Measurements from ENCODE around the gene KCND1.
"Not testable (repeated sequence)": the region's sequence is repeated elsewhere in the genome, so short reads cannot be mapped to it uniquely, and the experiment has no call there.

Gene KCND1

DNA sequence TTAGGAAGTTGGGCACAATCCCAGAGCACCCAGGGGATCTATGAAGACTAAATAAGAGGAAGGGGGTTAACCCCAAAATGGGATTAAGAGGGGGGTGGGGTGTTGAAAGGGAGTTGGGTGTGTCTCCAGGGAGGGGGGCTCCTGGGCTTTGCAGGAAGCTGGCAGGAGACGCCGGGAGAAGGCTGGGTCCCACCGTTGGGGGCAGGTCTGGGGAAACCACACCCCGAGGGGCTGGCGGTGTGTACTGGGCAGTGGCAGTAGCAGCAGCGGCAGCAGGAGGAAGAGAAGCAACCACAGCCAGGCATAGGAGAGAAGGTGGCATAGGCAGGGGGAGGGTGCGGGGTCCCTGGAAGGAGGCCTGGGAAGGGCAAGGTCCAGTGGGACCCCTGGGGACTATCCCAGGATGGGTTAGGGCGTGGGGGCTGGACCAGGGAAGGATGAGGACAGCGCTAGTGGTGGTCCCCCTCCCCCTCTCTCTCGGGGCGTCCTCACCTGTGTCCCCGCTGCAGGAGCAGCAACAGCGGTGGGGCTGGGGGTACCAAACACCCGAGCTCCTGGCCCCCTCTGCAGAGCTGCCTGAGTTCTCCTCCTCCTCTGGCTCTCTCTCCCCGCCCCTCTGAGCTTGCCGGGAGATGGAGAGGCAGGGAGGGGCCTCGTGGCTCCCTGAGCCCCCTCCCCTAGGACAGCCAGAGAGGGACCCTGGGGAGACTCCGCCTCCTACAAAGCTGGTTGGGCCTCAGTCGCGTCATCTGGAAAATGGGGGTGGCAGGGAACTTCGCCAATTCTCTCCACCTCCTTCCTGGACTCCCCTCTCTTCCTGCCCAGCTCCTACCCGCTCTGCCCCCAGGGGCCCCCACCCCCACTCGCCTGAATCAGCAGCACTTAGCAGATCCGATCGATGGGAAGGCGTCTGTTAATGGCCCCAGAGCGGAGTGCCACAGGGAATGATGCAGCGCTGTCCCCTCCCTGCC, at the start of gene KCND1:
TSS of gene KCND1 (minus strand) at position 596 of the 971 bp plus-strand sequence. CDS start 1,573 bp downstream, outside the sequence.
- peak; percentile 43 for DNase-seq (ENCODE audit: low spot score)

DNA sequence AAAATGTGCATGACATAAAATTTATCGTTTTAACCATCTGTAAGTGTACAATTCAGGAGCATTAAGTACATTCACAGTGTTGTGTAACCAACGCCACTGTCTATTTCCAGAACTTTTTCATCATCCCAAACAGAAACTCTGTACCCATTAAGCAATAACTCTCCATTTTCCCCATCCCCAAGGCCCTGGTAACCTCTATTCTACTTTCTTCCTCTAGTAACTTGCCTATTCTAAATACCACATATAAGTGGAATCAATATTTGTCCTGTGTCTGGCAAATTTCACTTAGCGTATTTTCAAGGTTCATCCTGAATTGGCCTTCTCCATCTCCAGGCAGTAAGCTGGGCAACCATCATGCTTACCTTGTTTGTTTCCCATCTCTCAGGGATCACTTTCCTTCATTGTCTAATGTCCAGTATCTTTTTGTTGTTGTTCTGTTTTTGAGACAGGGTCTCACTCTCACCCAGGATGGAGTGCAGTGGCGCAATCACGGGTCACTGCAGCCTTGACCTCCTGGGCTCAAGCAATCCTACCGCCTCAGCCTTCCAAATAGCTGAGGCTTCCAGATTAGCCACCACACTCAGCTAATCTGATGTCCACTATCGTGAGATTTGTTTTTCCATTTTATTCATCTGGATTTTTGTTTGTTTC, 48.1 kb upstream of the KCND1 start:
- no peak for DNase-seq (ENCODE audit: low spot score)

DNA sequence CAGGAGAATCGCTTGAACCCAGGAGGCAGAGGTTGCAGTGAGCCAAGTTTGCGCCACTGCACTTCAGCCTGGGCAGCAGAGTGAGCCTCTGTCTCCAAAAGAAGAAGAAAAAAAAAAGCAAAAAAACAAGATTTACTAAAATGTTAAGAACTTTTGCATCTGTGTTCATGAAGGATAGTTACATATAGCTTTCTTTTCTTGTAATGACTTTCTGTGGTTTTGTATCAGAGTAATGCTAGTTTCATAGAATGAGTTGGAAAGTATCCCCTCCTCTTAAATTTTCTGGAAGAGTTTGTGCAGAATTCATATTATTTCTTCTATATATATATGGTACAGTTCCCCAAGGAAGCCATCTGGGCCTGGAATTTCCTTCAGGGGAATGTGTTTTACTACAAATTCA, 47.4 kb upstream of the KCND1 start:
- DNase-seq (ENCODE audit: low spot score): no peak

DNA sequence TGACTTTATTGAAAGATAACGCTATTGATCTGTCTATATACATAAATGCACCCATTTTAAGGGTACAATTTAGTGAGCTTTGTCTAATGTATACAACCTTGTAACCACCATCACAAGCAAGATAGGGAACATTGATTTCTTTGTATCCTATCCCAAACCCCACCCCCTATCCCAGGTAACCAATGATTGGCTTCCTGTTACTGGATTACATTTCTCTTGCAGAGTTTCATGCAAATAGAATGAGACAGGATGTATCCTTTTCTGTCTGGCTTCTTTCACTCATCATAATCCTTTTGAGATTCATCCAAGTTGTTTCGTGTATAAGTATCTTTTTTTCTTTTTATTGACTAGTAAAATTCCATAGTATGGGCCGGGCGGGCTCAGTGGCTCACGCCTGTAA, 32.1 kb upstream of the KCND1 start:
- DNase-seq (ENCODE audit: low spot score): no peak

DNA sequence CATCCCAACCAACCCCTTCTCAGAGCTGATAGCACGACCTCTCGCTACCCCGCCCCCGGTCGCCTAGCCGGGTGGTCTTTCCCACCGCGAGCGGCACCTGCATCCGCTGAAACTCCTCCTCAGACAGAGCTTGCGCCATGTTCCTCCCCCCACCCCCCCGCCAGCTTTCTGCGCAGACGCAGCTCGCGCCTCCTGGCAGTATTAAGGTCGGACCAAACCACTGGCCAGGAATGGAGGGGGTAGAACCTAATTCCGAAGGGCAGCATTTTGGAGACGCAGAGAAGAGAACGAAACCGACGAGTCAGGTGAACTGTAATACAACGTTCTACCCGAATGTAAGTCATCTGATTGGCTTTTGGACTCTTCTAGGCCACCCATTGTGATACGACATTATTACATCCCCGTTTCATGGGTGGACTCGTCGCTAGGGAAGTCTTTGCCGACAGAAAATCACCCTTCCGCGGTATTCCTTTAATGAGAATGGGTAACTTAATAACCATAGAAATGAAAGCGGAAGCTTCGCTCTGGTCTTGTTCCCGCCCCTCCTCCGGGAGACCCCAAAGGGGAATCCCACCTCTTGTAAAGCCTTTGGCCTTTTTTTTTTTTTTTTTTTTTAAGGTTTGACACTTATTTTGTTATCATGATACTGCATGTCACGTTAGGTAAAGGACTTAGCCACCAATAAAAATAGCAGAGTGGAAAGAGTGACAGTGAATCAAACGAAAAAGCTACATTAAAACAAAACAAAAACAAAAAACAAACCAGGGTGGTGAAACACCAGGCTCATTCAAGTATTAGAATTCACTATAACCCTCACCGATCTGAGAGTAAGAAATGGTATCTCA, 30.7 kb upstream of the KCND1 start, which contains the start of gene GRIPAP1:
TSS of gene GRIPAP1 (minus strand) at position 174 of the 845 bp plus-strand sequence. CDS start at position 139, 35 bp downstream.
- DNase-seq (ENCODE audit: low spot score): peak; percentile 87

DNA sequence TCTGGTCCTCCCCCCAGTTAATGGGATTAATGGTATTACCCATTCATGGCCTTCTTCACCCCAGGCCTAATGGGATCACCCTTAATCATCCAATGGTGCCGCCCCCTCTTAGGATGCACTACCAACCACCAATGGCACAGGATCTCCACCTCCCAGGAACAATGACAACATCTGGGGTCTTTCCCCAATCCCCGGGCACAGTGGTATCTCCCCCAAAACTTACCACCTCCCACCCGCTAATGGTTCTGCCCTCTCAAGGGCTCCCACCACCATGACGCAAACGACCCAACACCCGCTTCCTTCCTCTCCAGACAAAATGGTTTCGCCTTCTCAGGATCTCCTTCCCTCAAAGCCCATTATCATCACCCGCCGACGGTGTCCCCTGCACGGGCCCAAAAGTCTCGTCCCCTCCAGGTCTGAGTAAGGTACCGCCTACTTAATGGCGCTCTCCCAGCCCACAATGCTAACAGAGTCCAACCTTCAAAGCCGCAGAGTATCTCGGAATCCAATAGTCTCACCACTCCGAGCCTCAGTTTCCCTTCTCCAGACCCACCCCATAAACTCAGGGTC, 30.0 kb upstream of the KCND1 start:
- DNase-seq (ENCODE audit: low spot score): peak; percentile 68

DNA sequence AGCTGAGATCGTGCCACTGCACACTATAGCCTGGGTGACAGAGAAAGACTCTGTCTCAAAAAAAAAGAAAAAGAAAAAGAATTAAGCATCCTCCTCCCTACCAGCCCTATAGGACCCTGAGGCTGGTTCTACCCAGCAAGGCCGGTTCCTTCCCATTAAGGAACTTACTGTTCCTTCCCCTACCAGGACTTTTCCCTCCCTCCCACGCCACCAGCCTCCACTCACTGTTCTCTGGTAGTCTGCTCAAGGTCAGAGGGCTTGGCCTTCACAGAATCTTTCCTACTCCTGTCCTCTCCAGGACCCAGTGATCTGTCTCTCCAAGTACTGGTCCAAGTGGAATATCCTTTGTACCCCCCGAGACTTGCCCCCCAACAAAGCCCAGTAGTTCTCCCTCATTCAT, 29.0 kb upstream of the KCND1 start:
- DNase-seq (ENCODE audit: low spot score): no peak

DNA sequence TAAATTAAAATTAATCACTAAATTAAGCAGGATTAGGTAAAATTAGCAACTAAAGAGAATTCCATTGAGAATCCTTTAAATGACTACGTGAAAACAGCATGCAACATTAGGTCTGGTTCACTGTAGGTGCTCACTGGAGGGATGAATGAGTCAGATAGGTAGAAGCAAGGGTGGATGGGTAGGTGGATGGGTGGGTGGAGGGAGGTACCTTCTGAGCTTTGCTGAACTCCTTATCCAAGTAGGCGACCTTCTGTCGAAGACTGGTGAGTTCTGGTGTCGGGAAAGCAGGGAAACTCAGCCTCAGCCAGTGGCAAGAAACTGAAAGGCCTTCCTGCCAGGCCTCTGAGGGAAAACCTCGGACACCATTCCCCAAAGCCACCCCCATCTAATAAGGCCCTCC, 27.4 kb upstream of the KCND1 start:
- DNase-seq (ENCODE audit: low spot score): no peak

DNA sequence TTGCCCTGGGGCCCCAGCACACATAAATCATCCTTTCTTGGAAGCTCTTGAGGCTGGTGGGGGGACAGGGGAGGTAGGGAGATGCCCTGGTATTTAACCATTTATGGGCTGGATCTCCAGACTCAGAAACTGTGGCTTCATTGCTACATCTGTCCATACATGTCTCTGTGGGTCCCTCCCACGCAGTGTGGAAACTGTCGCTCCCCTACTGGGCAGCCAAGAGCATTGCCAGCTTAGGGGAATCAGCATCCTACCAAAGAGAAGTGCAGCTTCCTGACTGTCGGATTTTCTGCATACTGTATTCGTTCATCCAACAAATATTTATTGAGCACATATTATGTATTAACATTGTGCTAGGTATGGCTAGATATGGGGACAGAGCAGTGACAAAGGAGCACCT, 26.7 kb upstream of the KCND1 start:
- no peak for DNase-seq (ENCODE audit: low spot score)

DNA sequence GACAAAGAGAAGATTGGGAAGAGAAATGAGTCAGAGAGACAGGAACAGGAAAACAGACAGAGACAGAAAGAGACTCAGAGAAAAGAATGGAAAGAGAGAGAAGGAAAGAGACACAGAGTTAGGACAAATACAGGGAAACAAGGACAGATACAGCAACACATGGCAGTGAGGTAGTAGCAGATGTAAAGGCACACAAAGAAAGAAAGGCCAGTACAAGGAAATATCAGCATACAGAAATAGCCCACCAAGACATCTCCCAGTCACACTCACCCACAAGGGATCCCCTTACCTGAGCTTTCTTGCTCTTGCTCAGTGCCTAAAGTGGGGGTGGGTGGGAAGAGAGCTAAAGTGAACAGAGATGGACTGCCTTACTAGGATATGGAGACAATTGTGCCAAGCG, 26.2 kb upstream of the KCND1 start:
- DNase-seq (ENCODE audit: low spot score): no peak

DNA sequence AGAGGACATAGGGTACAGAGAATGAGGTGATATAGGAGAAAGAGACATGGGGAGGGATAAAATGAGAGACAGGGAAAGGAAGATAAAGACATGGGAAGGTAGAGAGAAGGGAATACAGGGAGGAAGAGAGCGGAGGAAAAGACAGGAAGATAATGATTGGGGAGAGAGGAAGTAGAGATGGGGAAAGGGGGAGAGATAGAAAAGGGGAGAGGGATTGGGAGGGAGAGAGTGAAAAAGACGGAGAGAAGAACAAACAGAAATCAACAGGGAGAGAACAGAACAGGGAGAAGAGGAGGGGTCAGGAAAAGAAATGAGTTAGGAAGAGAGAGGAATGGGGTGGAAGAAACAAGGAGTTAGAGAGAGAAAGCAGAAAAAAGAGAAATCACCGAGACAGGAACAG, 25.8 kb upstream of the KCND1 start:
- DNase-seq (ENCODE audit: low spot score): no peak

DNA sequence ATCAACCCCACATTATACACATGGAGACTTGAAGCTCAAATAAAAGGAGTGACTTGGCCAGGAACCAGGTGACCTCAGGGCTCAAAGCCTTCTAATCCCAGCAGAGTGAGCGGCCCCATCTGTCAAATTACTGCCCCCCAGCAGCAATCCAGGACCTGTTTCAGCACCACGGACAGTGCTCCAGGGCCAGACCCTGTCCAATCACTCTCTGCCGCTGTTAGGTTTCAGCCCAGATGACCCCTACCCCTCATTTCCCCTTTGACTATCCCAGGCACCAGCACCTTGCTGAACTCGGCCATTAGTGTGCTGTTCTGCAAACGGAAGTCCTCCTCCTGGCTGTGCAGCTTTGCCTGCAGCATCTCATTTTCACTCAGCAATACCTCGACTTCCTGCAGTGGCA, 25.3 kb upstream of the KCND1 start:
- DNase-seq (ENCODE audit: low spot score): no peak

DNA sequence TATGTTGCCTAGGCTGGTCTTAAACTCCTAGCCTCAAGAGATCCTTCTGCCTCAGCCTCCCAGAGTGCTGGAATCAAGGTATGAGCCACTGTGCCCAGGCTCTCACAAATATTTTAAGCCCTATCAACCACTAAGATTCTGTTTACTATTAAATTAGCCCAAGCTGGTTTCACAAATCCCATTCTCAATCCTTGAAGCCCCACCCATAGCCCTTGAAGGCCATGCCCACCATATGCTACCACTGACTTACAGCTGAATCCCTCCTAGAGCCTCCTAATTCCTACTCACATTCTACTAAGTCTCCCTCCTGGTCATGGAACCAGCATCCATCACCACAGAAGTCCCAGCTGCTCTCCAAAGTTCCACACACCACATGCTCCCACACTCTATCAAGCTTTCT, 20.7 kb upstream of the KCND1 start:
- DNase-seq (ENCODE audit: low spot score): peak; percentile 61

DNA sequence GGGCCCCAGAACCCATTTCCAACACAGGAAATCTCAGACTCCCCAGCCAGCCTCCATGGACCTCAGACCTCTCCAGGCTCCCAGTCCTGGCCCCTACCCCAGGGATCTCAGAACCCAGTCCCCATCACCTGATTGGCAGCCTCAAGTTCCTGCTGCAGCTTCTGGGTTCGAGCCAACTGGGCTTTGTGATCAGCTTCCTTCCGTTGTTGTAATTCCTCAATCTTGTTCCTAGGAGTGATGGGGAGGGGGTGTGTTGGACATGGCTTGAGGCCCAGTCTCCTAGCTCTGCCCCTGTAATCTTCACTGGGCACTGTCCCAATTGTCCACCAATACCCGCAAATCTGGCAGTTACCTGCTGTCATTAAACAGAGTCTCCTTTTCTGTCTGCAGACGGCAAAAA, 17.8 kb upstream of the KCND1 start:
- no peak for DNase-seq (ENCODE audit: low spot score)

DNA sequence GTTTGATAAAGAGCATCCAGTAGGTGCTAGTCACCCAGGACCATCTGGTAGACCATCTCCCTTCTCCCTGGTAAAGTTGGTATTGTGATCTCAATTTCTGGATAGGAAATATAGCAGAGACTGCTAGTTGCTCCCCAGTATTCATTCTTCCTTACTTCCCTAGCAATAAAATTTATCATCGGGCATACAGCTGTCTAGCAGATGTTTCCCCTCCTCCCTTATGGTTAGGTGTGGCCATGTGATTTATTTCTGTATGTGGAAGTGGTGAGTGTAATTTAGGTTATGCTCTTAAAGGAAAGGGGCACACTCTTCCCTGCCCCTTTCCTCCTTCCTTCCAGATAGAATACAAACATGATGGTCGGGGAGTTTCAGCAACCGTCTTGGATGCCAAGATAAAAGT, 12.3 kb upstream of the KCND1 start:
- no peak for DNase-seq (ENCODE audit: low spot score)

DNA sequence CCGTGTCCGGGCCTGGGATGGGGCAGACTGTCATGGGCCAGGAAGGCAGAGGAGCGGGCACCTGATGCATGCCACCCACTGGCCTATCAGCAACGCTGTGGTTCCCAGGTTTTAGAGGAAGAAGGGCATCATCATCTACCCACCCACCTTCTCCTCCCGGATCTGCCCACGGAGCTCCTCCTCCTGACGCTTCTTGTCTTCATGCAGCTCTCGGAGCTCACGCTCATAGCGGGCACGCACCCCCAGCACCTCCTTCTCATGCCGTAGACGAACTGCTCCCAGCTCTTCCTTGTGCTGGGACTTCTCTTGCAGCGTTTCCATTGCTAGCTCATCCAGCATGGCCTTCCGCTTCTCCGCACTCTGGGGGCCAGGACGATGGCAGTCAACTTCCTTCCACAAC, 11.4 kb upstream of the KCND1 start:
- DNase-seq (ENCODE audit: low spot score): no peak

DNA sequence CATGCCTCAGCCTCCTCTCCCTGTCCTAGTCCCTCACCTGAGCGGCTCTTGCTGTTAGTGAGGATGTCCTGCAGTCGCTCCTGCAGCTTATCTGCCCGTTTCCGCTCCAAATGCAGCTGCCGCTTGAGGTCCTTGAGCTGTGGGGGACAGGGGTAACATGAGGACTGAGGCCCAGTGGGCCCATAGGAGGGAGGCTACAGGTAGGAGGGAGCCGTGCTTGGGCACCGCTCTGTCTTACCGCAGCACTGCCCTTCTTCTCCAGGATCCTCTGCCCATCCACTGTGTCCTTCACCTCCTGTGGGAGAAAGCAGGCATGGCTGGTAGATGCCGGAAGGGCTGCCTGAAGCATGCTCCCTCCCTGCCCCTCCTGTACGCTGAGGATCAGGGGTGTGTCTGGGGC, 9.5 kb upstream of the KCND1 start:
- no peak for DNase-seq (ENCODE audit: low spot score)

DNA sequence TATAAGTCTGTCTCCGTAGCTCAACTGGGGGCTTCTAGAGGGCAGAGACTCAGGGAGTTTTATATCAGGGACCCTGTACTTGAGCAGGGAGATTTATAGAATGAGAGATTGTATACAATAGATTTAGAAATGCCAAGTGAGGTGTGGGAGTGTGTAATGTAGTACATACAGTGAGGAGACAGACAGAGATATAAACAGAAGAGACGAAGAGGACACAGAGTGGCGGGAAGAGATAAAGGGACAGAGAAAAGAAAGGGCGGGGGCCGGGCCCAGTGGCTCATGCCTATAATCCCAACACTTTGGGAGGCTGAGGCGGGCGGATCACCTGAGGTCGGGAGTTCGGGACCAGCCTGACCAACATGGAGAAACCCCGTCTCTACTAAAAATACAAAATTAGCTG, 8.7 kb upstream of the KCND1 start:
- DNase-seq (ENCODE audit: low spot score): not testable (repeated sequence)

DNA sequence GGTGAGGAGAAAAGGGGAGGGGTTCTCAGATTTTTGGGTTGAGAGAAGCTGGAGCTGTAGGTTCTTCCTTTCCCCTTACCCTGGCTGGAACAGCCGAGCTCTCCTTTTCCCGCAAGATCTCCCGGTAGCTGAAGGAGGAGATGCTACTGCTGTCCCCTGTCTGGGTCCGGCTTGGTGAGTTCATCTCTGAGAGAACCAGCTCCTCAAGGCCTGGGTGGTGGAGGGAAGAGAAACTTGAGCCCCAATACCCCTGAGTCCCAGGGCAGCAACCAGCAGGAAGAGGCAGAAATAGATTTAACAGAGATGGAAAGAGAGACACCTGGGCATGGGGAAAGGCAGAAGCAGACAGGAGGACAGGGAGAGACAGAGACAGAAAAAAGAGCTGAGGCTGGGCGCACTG, 6.6 kb upstream of the KCND1 start:
- no peak for DNase-seq (ENCODE audit: low spot score)

DNA sequence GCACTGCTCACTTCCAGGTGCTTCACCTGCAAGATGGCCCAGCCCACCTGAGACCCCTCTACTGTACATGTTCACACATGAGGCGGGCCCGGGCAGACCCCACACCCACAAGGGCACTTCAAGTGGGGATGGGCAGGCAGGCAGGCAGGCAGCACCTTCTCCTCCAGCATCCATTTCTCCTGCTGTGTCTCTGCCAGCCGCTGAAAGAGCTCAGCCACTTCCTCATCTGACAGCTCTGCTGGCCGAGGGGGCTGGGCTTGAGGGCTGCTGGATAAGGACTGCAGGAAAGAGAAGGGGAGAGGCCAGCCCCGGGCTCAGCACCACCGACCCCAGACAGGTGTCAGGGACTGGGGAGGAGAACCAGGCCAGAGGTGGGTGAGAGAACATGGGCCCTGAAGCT, 4.4 kb upstream of the KCND1 start:
- no peak for DNase-seq (ENCODE audit: low spot score)

DNA sequence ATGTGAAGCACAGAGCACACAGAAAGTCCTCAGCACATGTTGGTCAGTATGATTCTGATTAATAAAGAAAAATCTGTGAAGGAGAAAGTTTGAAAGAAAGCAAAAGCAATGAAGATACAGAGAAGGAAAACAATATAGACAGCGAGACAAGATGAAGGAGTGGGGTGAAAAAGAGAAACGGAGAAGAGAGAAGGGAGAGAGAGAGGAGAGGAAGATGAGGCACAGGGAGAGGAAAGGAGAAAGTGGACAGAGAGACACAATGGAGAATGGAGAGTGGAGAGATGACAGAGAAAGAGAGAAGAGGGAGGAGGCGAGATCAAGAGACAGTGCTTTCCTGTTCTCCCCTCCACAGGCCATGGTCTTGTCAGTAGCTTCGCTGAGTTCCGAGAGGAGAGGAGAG, 3.9 kb upstream of the KCND1 start:
- DNase-seq (ENCODE audit: low spot score): no peak

DNA sequence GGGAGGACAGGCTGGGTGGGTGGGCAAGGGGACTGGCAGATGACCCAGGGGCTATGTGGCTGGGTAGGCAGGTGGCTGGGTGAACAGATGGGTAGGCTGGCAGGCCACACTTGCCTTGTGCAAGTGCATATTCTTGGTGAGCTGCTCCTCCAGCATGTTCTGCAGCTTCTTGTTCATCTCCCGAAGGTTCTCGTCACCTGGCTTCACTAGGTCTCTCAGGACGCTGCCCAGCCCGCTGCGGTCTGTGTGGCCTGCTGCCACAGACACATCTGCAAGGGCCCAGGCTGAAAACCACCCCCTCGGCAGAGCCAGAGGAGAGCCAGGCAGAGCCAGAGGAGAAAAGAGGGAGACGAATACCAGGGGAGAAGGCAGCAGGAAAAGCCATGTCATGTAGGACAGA, 3.4 kb upstream of the KCND1 start:
- no peak for DNase-seq (ENCODE audit: low spot score)

Data from D341Med (cell line).